ENCODE measurements around the gene LRRC40. TPM values are rescaled to one million over a fixed set of nuclear protein-coding genes. Genes with fewer than 3 reads are reported as not detected.

The LRRC40 gene
- total RNA-seq (13.3 TPM), polyA plus RNA-seq (ENCODE audit: insufficient read depth, low read depth, low replicate concordance) (7.5 TPM)
- long read RNA-seq, donor 1, partial matches to known transcripts = 0 of 3 reads
- long read RNA-seq, donor 1, other reads (novel, unspliced or antisense) = 0 of 3 reads
- long read RNA-seq, donor 2, transcript LRRC40-201 (15 exons, 2,884 nt) = major isoform, 10 of 476 reads
- long read RNA-seq, donor 2, partial matches to known transcripts = 440 of 476 reads
- long read RNA-seq, donor 2, other reads (novel, unspliced or antisense) = 26 of 476 reads
- long read RNA-seq, donor 3, transcript LRRC40-201 (15 exons, 2,884 nt) = major isoform, 7 of 7 reads
- long read RNA-seq, donor 3, partial matches to known transcripts = 0 of 7 reads
- long read RNA-seq, donor 3, other reads (novel, unspliced or antisense) = 0 of 7 reads
- long read RNA-seq, donor 4, partial matches to known transcripts = 0 of 4 reads
- long read RNA-seq, donor 4, other reads (novel, unspliced or antisense) = 0 of 4 reads
- long read RNA-seq, donor 5, partial matches to known transcripts = 0 of 1 reads
- long read RNA-seq, donor 5, other reads (novel, unspliced or antisense) = 0 of 1 reads
- long read RNA-seq, donor 6, transcript LRRC40-201 (15 exons, 2,884 nt) = major isoform, 10 of 32 reads
- long read RNA-seq, donor 6, partial matches to known transcripts = 22 of 32 reads
- long read RNA-seq, donor 6, other reads (novel, unspliced or antisense) = 0 of 32 reads
- long read RNA-seq, donor 7, transcript LRRC40-201 (15 exons, 2,884 nt) = major isoform, 11 of 13 reads
- long read RNA-seq, donor 7, partial matches to known transcripts = 0 of 13 reads
- long read RNA-seq, donor 7, other reads (novel, unspliced or antisense) = 2 of 13 reads
- long read RNA-seq, donor 8, transcript LRRC40-201 (15 exons, 2,884 nt) = major isoform, 7 of 13 reads
- long read RNA-seq, donor 8, partial matches to known transcripts = 6 of 13 reads
- long read RNA-seq, donor 8, other reads (novel, unspliced or antisense) = 0 of 13 reads
- long read RNA-seq, donor 9, partial matches to known transcripts = 0 of 2 reads
- long read RNA-seq, donor 9, other reads (novel, unspliced or antisense) = 0 of 2 reads
- long read RNA-seq, donor 10, partial matches to known transcripts = 705 of 707 reads
- long read RNA-seq, donor 10, other reads (novel, unspliced or antisense) = 0 of 707 reads

- H3K27me3 ChIP-seq (ENCODE audit: control insufficient read depth, insufficient read depth, low read length) = no peaks in the 10 kb centered on the region
- H3K9me3 ChIP-seq (ENCODE audit: control insufficient read depth in 2 of 3, insufficient read depth in 1 of 3, low read length in 3 of 3) = no peaks in the 10 kb centered on the region
- H3K4me3 ChIP-seq (ENCODE audit: low read length in 3 of 3) = peak within 1 kb of the TSS; percentile 86 to 100 (median 99)
- H3K9ac ChIP-seq (ENCODE audit: low read length in 3 of 3) = peak within 1 kb of the TSS; percentile 81 to 99 (median 96)
- intact Hi-C loops (cut with DNase I) = no loop called here
- no peak for TF ChIP-seq CTCF (IDR thresholded peaks at IDR 0.05; ENCODE audit: borderline replicate concordance, extremely low read depth, insufficient read depth)
- DNase-seq (peak; percentile 97 to 99 (median 98)), FAIRE-seq (no peak)
- H3K27ac ChIP-seq (ENCODE audit: low read depth in 2 of 2, low read length in 2 of 2) = peak within 1 kb of the TSS; percentile 87 to 92
- peaks cover 0 to 6% (median 5%) of the 10 kb centered on the region in 3 donors for H3K4me1 ChIP-seq (ENCODE audit: control insufficient read depth in 2 of 3, insufficient read depth in 2 of 3, low read depth in 1 of 3, low read length in 3 of 3)
- H3K36me3 ChIP-seq (ENCODE audit: control insufficient read depth in 2 of 3, insufficient read depth in 3 of 3, low read length in 3 of 3) = peaks cover 0 to 2% (median 0%) of the 10 kb centered on the region in 3 donors
These were observed at the start of gene LRRC40 for GRCh38 chr1:70205434-70206118. Gene LRRC40, minus strand, starts transcription at chr1:70205579. Its CDS starts 39 bp downstream, at chr1:70205540.

DNA sequence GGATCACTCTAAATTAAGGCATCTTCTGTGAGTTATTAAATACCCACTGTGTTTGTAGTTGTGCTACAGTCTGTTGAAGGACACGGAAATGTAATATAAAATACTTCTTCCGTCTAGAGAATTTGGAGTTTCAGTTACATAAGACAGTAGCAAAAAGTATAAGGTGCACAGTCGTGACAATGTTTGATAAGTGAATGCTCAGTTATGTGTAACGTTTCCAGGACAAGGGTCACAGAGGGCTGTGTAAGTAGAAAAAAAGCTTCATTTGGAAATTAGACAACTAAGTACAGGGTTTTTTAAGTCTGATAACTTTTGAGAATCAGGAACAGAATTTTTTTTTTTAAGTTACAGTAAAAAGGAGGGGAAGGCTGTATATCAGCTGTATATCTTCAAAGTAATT lies 43.4 kb upstream of the LRRC40 start:
- H3K36me3 ChIP-seq (ENCODE audit: control insufficient read depth in 2 of 3, insufficient read depth in 3 of 3, low read length in 3 of 3) = peaks cover 16 to 80% (median 30%) of the 10 kb centered on the region in 3 donors
- H3K9ac ChIP-seq (ENCODE audit: low read length in 3 of 3) = no peak overlapping the region
- TF ChIP-seq CTCF (IDR thresholded peaks at IDR 0.05; ENCODE audit: borderline replicate concordance, extremely low read depth, insufficient read depth) = no peak
- FAIRE-seq (peak; percentile 60), DNase-seq (no peak)
- H3K27me3 ChIP-seq (ENCODE audit: control insufficient read depth, insufficient read depth, low read length) = no peaks in the 10 kb centered on the region
- H3K27ac ChIP-seq (ENCODE audit: low read depth in 2 of 2, low read length in 2 of 2) = no peak overlapping the region
- intact Hi-C loops (cut with DNase I) = no loop called here
- peaks cover 0 to 4% (median 0%) of the 10 kb centered on the region in 3 donors for H3K4me1 ChIP-seq (ENCODE audit: control insufficient read depth in 2 of 3, insufficient read depth in 2 of 3, low read depth in 1 of 3, low read length in 3 of 3)
- no peaks in the 10 kb centered on the region for H3K9me3 ChIP-seq (ENCODE audit: control insufficient read depth in 2 of 3, insufficient read depth in 1 of 3, low read length in 3 of 3)
- no peak overlapping the region for H3K4me3 ChIP-seq (ENCODE audit: low read length in 3 of 3)

DNA sequence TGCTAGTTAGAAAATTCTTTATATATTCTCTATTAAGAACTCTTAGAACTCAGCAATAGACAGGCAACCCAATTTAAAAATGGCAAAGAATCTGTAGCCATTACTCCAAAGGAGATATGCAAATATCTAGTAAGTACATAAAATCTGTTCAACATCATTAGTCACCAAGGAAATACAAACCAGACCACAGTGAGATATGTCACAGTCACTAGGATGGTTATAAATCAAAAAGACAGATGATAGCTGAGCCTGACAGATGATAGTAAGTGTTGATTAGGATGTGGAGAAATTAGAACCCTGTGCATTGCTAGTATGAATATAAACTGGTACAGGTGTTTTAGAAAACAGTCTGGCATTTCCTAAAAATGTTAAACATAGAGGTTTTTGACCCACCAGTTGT lies 42.4 kb upstream of the LRRC40 start:
- DNase-seq (no peak), FAIRE-seq (no peak)
- Histone ChIP-seq H3K4me1 (ENCODE audit: control insufficient read depth in 2 of 3, insufficient read depth in 2 of 3, low read depth in 1 of 3, low read length in 3 of 3) (peaks cover 0 to 4% (median 0%) of the 10 kb centered on the region in 3 donors), H3K36me3 (ENCODE audit: control insufficient read depth in 2 of 3, insufficient read depth in 3 of 3, low read length in 3 of 3) (peaks cover 20 to 89% (median 34%) of the 10 kb centered on the region in 3 donors), H3K27me3 (ENCODE audit: control insufficient read depth, insufficient read depth, low read length) (no peaks in the 10 kb centered on the region), H3K27ac (ENCODE audit: low read depth in 2 of 2, low read length in 2 of 2) (no peak overlapping the region), H3K4me3 (ENCODE audit: low read length in 3 of 3) (no peak overlapping the region), H3K9me3 (ENCODE audit: control insufficient read depth in 2 of 3, insufficient read depth in 1 of 3, low read length in 3 of 3) (no peaks in the 10 kb centered on the region), H3K9ac (ENCODE audit: low read length in 3 of 3) (no peak overlapping the region)
- no peak for TF ChIP-seq CTCF (IDR thresholded peaks at IDR 0.05; ENCODE audit: borderline replicate concordance, extremely low read depth, insufficient read depth)
- intact Hi-C loops (cut with DNase I) = no loop called here

Data from kidney (tissue), 22 donors.